GM21367 (cell line): ENCODE results near the gene TYW1B.
"Not testable (repeated sequence)": the region's sequence is repeated elsewhere in the genome, so short reads cannot be mapped to it uniquely, and the experiment has no call there.

Experiments
- ATAC-seq: cut with Tn5 transposase; IDR thresholded peaks from one replicate; pipeline ENCODE4 v1.9.1; 2021; ENCODE audit not compliant: unreplicated experiment

The TYW1B gene

GRCh38 chr7:72816370-72817157, 11.4 kb downstream of the TYW1B start:
- not testable (repeated sequence) for ATAC-seq

- not testable (repeated sequence) for ATAC-seq
Measured at GRCh38 chr7:72810437-72810836, 17.6 kb downstream of the TYW1B start.

GRCh38 chr7:72808511-72808910, 19.5 kb downstream of the TYW1B start:
- ATAC-seq = not testable (repeated sequence)

- not testable (repeated sequence) for ATAC-seq
Measured at GRCh38 chr7:72806851-72807250, 21.1 kb downstream of the TYW1B start.

- ATAC-seq = no peak
Measured at GRCh38 chr7:72805526-72806494, 22.2 kb downstream of the TYW1B start.

GRCh38 chr7:72803778-72804177, 24.2 kb downstream of the TYW1B start:
- not testable (repeated sequence) for ATAC-seq

GRCh38 chr7:72801564-72801963, 26.4 kb downstream of the TYW1B start:
- not testable (repeated sequence) for ATAC-seq

GRCh38 chr7:72795401-72795800, 32.6 kb downstream of the TYW1B start:
- not testable (repeated sequence) for ATAC-seq

- no peak for ATAC-seq
Measured at GRCh38 chr7:72793791-72794190, 34.2 kb downstream of the TYW1B start.

- ATAC-seq = not testable (repeated sequence)
Measured at GRCh38 chr7:72790698-72791060, 37.3 kb downstream of the TYW1B start.

GRCh38 chr7:72790048-72790697, 37.8 kb downstream of the TYW1B start:
- ATAC-seq = not testable (repeated sequence)

GRCh38 chr7:72785166-72785955, 42.6 kb downstream of the TYW1B start:
- ATAC-seq = no peak

GRCh38 chr7:72783601-72784370, 44.2 kb downstream of the TYW1B start:
- ATAC-seq = not testable (repeated sequence)

- no peak for ATAC-seq
Measured at GRCh38 chr7:72781631-72782030, 46.4 kb downstream of the TYW1B start.

- ATAC-seq = no peak
Measured at GRCh38 chr7:72781161-72781560, 46.8 kb downstream of the TYW1B start.

GRCh38 chr7:72780289-72780894, 47.6 kb downstream of the TYW1B start:
- ATAC-seq = not testable (repeated sequence)

GRCh38 chr7:72777167-72777566, 50.8 kb downstream of the TYW1B start:
- not testable (repeated sequence) for ATAC-seq

GRCh38 chr7:72772627-72773026, 55.4 kb downstream of the TYW1B start:
- ATAC-seq = not testable (repeated sequence)

GRCh38 chr7:72766994-72767393, 61.0 kb downstream of the TYW1B start:
- ATAC-seq = not testable (repeated sequence)
